Stimulated activated naive CD4-positive, alpha-beta T cell treated with Interleukin-2 at 50 U/mL for 16 hours (primary cell): ENCODE results near the gene DMRTB1.

Experiments
- DNase-seq: peaks from one replicate; lab custom pipeline; 2025; lab: John Stamatoyannopoulos, UW

DMRTB1 gene

DNA sequence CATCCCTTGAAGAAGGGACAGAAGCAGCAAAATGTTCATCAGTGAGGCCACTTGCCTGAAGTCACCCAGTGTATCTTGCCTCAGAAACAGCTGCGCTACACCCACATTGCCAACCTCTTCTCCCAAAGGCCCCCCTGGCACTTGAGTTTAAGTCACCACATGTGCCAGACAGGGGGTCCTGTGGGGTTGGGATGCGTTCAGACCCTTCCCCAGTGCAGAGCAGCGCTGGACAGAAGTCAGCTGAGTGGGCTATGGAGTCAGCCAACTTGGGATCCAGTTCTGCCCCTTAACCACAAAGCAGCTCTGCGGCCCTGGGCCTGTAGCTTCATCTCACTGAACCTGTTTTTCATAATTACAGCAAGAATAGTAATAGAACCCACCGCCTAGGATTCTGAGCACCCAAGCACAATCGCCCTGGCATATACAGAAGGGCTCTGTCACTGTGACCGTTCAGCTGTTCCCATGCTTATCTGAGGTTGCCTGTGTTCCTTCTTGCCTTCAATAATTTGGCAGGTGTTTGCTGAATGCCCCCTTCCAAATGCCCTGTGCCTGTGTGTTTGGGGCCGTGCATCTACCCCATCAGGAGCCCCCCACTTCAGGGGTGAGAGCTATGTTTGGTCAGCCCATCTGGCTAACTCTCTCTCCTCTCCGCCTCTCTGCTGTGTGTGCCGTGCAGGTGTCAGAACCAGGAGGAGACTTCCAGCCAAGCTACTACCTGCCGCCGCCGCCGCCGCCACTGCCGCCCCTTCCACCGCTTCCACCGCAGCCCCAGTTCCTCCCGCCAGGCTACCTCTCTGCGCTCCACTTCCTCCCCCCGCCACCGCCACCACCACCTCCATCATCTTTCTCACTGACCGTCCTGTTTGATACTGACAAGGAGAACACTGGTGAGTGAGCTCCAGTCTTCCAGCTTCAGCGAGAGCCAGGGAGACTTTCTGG, 5.0 kb downstream of the DMRTB1 start:
- no peak for DNase-seq

- no peak for DNase-seq
These were observed 6.1 kb downstream of the DMRTB1 start for GRCh38 chr1:53465023-53465957.

- DNase-seq: no peak
These were observed 8.2 kb downstream of the DMRTB1 start for GRCh38 chr1:53467391-53467790.

DNA sequence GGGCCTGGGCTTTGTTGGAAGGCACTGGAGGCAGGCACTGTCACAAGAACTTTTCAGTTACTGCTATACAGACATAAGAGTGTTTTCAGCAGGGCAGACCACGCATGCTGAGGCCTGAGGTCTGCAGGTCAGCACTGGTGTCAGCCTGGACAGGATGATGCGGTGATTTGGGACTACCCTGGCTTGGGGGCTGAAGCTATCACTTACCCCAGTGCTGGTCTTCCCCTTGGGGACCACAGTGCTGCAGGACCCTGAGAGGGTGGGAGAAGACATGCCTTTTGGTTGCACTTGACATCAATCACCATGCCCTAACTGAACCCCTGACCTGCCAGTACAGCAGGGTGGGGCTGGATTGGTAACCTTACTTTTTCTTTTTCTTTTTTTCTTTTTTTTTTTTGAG, 9.2 kb downstream of the DMRTB1 start:
- DNase-seq: no peak

DNA sequence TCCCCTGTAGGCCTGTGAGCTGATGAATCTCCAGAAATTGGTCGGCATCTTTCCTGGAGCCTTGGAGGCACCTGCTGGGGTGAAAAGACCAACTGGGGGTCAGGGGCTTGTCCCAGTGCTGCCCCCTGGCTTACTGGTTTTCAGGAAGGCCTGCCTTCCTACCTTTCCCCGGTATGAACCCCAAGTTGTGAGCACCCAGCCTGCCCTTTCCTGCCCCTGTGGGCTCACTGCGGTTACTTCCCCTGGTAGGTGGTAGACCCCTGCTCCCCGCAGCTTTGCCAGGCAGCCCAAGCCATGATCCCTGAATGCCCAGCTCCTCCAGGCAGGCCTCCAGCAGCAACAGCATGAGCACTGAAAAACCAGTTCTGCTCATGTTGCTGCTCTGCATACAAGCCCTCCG, 10.2 kb downstream of the DMRTB1 start:
- no peak for DNase-seq

- DNase-seq: no peak
These were observed 11.0 kb downstream of the DMRTB1 start for GRCh38 chr1:53470155-53470554.

GRCh38 chr1:53470584-53470983, 11.4 kb downstream of the DMRTB1 start:
- DNase-seq: no peak

- no peak for DNase-seq
These were observed 11.8 kb downstream of the DMRTB1 start for GRCh38 chr1:53471000-53471399.

- DNase-seq: no peak
These were observed 14.3 kb downstream of the DMRTB1 start for GRCh38 chr1:53473463-53473862.

DNA sequence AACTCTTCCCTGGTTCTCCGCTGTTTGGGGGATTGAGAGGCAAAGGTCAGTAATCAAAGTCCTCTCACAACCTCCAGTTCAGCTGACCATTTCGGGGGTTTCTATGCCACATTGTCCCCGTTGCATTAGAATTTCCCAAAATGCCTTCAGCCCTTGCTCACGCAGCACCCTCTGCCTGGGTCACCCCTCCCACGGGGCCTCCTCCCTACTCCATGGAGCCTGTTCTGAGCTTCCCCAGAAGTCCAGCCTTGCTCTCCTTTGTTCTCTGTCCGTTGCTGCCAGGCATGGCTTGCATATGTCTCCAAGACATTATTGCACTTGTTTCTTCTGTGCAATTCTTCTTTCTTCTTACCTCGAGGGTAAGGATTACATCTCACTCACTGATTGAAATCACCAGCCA, 16.5 kb downstream of the DMRTB1 start:
- no peak for DNase-seq

DNA sequence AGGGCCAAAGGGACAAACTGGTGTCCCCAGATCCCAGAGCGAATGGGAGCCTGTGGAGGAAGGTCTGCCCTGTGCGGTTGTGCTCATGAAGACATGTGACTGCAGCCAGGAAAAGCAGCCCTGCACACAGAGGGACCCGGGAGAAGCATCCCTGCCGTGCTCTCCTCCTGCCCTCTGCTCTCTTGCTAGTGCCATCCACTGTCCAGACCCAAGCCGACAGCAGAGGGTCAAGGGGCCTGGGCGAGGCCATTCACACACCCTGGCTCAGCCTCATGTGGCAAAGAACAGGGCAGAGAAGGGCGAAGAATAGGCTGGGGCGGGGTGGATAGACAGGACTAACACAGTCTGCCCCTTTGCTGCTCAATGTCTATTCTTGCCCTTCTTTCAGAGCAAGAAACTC, 17.4 kb downstream of the DMRTB1 start:
- no peak for DNase-seq

GRCh38 chr1:53477651-53478501, 18.7 kb downstream of the DMRTB1 start:
- DNase-seq: no peak

DNA sequence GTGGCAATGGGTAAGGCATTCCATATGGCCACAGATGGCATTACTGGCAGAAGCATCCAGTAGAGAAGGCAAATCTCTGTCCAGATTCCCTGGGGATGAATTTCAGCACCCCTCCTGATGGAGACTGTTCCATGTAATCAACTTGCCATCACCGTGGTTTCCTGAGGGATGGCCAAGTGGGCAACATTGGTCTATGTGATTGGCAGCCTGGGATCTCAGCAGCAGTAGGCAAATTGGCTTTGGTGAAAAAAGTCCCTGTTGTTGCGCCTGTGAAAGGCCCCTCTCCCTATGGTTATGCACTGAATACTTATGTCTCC, 19.3 kb downstream of the DMRTB1 start:
- DNase-seq: no peak

GRCh38 chr1:53480678-53481077, 21.5 kb downstream of the DMRTB1 start:
- no peak for DNase-seq

DNA sequence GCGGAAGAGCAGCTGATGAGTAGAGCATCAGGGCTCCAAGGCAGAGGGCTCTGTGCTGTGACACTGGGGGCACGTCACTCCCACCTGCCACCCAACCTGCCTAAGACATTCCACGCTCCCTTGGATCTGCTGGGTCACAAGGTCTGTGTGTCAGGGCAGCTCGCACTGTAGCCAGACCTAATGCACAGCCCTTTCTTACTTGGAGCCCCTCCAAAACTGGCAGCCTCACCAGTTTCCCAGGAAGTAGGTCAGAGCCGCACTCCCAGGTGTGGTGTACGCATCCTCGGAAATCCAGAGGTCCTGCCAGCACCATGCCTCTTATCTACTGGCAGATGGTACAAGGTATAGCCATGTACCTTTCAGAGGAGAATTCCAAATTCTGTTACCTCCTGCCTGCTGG, 22.3 kb downstream of the DMRTB1 start:
- DNase-seq: no peak

- no peak for DNase-seq
These were observed 23.4 kb downstream of the DMRTB1 start for GRCh38 chr1:53482441-53483153.

GRCh38 chr1:53483170-53483569, 24.0 kb downstream of the DMRTB1 start:
- DNase-seq: no peak

DNA sequence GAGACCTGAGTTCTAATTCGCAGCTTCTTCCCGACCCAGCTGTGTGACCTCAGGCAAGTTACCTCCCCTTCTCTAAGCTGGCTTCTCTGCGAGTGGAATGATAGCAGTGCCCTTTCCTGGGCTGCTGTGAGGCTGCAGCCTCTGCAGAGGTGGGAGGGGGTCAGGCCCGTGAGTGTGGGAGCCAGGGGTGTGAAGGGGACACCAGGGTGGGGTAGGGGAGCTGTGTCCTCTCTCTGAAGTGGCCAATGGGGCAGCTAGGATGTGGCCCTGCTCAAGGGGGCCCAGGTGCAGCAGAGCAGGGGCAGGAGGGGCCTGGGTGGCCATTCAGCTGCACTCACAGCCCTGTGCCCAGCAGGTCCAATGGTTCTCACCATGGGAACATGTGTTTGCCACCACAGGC, 24.5 kb downstream of the DMRTB1 start:
- no peak for DNase-seq

DNA sequence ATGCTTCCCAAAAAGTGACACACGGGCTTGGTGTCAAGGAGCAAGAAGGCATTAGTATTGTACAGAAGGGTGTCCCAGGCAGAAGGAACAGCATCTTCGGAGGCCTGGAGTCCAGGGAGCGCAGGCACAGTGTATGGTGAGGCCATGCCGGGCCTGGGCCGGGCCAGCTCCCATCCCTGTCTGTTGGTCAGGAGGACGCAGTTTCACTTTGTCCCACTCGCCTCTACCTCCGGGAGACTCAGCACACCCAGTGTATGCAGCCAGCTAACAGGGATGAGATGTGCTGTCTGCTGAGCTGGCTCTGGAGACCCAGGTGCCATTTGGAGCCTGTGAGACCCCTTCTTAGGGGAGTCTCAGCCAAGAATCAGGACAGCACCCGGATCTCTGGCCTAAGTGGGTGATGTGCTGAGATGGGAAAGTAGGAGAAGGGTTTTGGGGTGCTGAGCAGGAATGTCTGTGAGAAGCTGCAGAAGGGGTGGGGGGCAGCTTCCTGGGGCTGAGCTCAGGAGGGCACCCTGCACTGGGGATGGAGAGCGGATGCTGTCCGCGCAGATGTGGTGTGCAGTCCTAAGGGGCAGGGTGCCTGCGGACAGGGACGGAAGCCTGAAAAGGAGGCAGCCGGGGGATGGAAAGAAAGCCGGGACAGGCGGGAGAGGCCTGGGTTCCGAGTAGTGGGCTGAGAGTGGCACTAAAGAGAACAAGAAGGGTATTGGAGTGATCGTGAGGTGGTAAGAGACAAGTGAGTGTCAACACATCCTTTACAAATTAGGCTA, 25.7 kb downstream of the DMRTB1 start:
- no peak for DNase-seq
